HUES6 (cell line): ENCODE results near the gene LIFR.

Experiments
- H3K27ac ChIP-seq: 2 replicates; pipeline ENCODE4 v1.7.0; 2013; ENCODE audit warnings: low read depth, mild to moderate bottlenecking, low read length, inconsistent platforms
- H3K27me3 ChIP-seq: 2 replicates; pipeline ENCODE4 v1.6.1; 2013; ENCODE audit warnings: low read length; ENCODE audit not compliant: control insufficient read depth, insufficient read depth
- H3K36me3 ChIP-seq: 2 replicates; pipeline ENCODE4 v1.6.1; 2013; ENCODE audit warnings: low read length; ENCODE audit not compliant: control insufficient read depth, insufficient read depth
- H3K4me1 ChIP-seq: 2 replicates; pipeline ENCODE4 v1.6.1; 2013; ENCODE audit warnings: low read length; ENCODE audit not compliant: control insufficient read depth, insufficient read depth
- H3K4me3 ChIP-seq: 2 replicates; pipeline ENCODE4 v1.5.1; 2013; ENCODE audit warnings: low read depth, low read length
- H3K9ac ChIP-seq: one replicate; pipeline ENCODE4 v1.6.1; 2013; ENCODE audit warnings: mild to moderate bottlenecking, low read length
- H3K9me3 ChIP-seq: 2 replicates; pipeline ENCODE4 v1.6.1; 2013; ENCODE audit warnings: low read depth, low read length; ENCODE audit not compliant: control insufficient read depth, insufficient read depth

LIFR gene

GRCh38 chr5:38434966-38435705, 121.3 kb downstream of the LIFR start:
- H3K36me3 ChIP-seq: no peaks in the 10 kb centered on the region
- no peaks in the 10 kb centered on the region for H3K27me3 ChIP-seq
- H3K27ac ChIP-seq: no peak overlapping the region
- H3K9ac ChIP-seq: no peak overlapping the region
- H3K4me1 ChIP-seq: peaks cover 3% of the 10 kb centered on the region; the same call in 1 of the 2 replicates
- H3K4me3 ChIP-seq: no peak overlapping the region
- no peaks in the 10 kb centered on the region for H3K9me3 ChIP-seq

DNA sequence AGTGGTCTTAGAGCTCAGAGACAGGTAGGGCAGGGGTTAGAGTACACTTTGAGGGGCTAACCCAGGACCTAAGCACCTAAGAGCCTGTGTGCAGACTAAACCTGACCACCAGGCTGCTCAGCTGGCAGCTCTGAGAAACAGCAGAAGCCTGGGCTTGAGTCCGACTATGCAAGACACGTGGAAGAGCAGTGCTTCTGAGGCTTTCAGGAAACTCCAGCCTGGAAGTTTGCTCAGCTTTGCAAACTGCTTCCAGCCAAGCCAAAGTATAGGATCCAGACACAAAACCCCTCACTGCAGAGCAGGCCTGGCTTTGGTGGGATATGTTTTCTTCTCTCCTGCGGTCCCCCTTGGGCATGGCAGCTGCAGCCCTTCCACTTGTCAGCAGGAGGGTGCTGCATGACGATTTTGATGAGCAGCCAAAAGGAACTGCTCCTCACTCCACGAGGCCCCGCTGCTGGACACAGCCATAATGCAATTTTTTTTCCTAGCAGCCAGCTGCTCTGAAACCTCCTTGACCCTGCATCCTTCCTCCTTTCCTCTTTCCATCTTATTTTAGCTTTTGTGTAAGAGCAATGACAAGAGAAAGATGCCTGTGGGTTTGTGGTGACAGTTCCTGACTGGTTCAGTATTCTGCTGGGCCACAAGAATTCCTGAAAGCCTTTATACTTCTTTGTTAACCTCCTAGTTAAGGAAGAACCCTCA, 123.1 kb downstream of the LIFR start:
- H3K27ac ChIP-seq: no peak overlapping the region
- H3K36me3 ChIP-seq: no peaks in the 10 kb centered on the region
- H3K9me3 ChIP-seq: no peaks in the 10 kb centered on the region
- H3K27me3 ChIP-seq: no peaks in the 10 kb centered on the region
- H3K4me1 ChIP-seq: peaks cover 5% of the 10 kb centered on the region; the same call in 1 of the 2 replicates
- no peak overlapping the region for H3K4me3 ChIP-seq
- no peak overlapping the region for H3K9ac ChIP-seq

DNA sequence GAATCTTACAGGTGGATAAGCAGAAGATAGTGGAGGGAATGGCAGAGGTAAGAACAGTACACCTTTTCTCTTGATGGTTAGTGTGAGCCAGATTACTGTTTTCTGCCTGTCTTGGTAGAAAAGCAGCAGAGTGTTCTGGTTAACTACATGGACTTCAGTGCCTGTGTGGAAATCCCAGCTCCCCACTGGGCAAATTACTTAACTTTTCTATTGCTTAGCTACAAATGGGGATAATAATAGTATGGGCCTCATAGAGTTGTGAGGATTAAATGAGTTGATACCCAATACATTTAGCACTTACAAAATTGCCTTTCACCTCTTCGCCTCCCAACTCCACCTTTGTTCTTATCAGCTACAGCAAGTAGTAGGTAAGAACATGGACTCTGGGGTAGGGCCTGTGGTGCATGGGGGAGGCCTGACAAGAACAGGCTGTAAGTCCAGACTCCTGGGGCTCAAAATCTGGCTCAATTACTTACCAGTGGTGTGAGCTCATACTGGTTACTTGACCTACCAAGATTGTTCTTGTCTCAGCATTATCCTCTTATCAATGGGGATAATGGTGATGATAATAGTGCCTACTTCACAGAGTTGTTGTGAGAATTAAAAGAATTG, 125.1 kb downstream of the LIFR start:
- H3K36me3 ChIP-seq: no peaks in the 10 kb centered on the region
- H3K4me1 ChIP-seq: peaks cover 7% of the 10 kb centered on the region; the same call in 1 of the 2 replicates
- no peaks in the 10 kb centered on the region for H3K27me3 ChIP-seq
- no peak overlapping the region for H3K9ac ChIP-seq
- no peak overlapping the region for H3K4me3 ChIP-seq
- no peaks in the 10 kb centered on the region for H3K9me3 ChIP-seq
- H3K27ac ChIP-seq: no peak overlapping the region

DNA sequence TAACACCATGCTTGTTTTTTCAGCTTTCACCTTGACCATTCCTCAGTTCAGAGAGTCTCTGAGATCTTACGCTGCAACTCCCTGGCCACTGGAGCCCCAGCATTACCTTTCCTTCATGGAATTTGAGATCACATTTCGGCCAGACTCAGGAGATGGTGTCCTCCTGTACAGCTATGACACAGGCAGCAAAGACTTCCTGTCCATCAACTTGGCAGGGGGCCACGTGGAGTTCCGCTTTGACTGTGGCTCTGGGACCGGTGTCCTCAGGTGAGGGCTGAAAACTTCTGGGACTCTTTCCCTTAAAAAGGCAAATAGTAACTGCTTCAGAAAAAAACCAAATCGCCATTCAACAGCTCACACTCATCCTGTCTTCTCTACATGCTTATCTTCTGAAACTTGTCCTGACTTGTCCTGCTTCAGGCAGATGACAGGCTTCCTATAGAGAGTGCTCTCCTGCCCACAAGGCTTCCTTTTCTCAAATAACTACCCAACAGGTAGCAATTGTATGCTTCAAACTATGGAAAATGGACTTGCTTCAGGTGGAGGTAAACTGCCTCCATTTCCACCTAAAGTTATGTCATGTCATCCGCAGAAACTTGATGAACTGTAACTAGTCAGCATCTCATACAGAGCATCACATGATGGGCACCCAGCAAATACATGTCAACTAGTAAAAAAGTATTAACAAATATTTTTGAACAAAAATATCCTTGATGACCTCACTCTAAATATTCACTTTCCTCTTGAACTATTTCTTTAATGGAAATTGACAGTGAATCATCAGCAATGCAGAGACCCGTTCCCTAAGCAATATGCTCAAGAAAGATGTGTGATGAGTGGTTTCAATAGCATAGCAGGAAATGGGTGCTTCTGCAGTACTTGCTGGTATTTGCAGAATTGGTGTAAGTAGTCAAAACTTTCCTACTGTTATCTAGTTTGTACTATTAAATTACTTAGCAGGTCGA, 129.2 kb downstream of the LIFR start:
- H3K36me3 ChIP-seq: no peaks in the 10 kb centered on the region
- H3K4me3 ChIP-seq: no peak overlapping the region

GRCh38 chr5:38426490-38426889, 130.0 kb downstream of the LIFR start:
- Histone ChIP-seq H3K4me1 (peaks cover 7% of the 10 kb centered on the region; the same call in 1 of the 2 replicates), H3K27ac (no peak overlapping the region), H3K4me3 (no peak overlapping the region), H3K36me3 (no peaks in the 10 kb centered on the region), H3K9ac (no peak overlapping the region), H3K27me3 (no peaks in the 10 kb centered on the region), H3K9me3 (no peaks in the 10 kb centered on the region)

More for the DNA sequence above, 129.2 kb downstream of the LIFR start:
- peaks cover 7% of the 10 kb centered on the region; the same call in 1 of the 2 replicates for H3K4me1 ChIP-seq
- no peak overlapping the region for H3K9ac ChIP-seq
- no peak overlapping the region for H3K27ac ChIP-seq
- H3K27me3 ChIP-seq: no peaks in the 10 kb centered on the region
- H3K9me3 ChIP-seq: no peaks in the 10 kb centered on the region
